ENCODE results near the gene MAP2.

DNA sequence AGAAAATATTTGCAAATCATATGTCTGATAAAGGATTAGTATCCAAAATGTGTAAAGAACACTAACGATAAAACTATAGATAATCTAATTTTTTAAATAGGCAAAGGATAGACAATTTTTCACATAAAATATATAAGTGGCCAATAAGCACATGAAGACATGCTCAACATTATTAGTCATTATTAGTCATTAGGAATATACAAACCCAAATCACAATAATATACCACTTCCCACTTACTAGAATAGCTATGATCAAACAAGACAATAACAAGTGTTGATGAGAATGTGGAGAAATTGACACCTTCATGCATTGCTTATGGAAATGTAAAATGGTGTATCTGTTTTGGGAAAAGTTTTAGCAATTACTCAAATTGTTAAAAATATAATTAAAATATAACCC lies 12.6 kb upstream of the MAP2 start:
- TF ChIP-seq, protein P1, sequence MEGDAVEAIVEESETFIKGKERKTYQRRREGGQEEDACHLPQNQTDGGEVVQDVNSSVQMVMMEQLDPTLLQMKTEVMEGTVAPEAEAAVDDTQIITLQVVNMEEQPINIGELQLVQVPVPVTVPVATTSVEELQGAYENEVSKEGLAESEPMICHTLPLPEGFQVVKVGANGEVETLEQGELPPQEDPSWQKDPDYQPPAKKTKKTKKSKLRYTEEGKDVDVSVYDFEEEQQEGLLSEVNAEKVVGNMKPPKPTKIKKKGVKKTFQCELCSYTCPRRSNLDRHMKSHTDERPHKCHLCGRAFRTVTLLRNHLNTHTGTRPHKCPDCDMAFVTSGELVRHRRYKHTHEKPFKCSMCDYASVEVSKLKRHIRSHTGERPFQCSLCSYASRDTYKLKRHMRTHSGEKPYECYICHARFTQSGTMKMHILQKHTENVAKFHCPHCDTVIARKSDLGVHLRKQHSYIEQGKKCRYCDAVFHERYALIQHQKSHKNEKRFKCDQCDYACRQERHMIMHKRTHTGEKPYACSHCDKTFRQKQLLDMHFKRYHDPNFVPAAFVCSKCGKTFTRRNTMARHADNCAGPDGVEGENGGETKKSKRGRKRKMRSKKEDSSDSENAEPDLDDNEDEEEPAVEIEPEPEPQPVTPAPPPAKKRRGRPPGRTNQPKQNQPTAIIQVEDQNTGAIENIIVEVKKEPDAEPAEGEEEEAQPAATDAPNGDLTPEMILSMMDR (conservative IDR thresholded peaks at IDR 0.05; ENCODE audit: low read depth in 2 of 2), result no peak
- no peak for TF ChIP-seq EZH2phosphoT487 (IDR thresholded peaks at IDR 0.05; ENCODE audit: unreplicated experiment)

All from GM23338 (cell line).